ENCODE results near the gene AIF1L.

AIF1L gene

DNA sequence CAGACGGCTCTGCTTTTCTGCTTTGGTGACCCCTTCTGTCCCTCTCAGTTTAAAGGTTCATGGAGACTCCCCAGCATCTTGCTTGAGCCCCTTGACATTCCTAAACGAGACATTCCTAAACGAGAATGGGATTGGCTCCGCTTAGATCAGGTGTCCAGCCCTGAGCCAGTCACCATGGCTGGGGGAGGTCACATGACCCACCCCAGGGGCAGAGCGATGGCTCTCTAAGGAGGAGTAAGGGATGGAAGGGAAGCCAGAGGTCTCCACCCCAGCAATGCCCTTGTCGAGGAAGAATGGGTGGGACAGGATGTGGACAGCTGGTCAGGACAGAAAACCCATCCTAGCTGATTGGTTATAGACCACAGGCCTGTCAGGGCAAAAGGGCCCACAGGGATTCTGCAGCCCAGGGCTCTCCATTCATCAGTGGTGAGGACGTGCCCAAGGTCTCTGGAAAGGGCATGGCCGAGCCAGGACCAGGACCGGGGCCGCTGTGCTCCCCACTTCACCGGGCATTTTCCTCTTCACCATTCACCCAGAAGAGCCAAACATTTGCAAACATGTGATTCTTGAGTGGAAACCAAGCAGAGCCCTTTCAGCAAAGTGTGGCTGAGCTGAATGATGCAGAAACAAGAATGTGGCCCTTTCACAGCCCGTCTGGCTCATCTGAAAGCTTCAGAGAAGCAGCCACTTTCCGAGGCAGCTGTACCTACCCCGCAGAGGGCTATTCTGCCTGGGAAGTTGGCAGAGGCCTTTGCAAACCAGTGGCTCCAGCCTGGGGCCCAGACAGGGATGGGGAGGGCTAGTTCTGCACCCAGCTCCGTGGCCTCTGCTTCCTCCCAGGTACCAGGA, 19.8 kb upstream of the AIF1L start:
- no peak for DNase-seq (ENCODE audit: low read depth, low spot score)

DNA sequence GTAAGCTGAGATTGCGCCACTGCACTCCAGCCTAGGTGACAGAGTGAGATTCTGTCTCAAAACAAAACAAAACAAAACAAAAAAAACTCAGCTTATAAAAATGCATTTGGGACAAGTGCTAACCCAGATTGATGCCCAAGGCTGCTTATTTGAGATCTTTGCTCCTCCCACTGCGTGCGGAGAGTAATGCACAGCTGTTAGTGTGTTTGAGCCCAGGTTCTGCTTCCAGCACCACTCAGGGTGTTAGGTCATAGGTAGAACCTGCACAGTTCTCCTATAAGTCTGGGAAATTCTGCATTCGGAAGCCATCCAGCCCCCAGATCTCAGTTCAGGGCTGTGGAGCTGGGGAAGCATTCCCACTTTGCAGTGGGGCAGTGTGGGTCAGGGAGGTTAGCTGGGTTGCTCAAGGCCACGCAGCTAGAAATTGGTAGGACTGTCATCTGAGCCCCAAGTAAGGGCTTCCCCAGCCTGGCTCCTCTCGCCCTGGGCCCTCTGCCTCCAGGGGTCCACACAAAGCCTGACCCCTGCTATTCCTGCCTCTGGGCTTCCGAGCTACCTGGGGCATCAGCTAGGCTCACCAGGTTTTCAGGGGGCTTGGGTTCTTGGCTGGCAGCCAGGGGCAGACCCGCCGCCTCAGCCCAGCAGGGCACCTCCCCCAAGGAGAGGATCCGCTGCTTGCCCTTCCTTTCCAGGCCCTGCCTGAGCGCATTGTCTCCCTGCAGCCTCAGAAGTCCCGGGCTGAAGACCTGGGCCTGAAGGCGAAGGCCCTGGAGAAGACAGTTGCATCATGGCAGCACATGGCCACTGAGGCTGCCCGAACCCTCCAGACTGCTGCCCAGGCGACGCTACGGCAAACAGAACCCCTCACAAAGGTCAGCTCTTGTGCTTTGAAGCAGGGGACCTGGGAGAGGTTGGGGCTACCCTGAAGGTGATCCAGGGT, 17.6 kb upstream of the AIF1L start:
- DNase-seq (ENCODE audit: low read depth, low spot score), result no peak

DNA sequence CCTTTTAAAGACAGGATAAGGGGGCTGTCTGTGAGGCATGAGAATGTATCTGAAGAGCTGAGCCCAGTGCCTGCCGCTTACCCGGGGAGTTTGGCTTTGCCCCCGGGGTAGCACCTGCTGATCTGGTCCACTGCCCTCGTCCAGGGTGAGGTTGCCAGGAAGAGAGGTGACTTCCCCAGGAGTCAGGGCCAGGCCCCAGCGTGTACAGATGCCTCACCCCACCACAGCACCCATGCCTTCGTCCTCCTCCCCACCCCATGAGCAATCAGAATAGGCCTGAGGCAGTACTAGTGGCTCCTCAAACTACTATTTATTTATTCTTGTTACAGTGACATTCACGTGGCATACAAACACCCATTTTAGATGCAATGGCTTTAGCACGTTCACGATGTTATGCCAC, 15.7 kb upstream of the AIF1L start:
- DNase-seq (ENCODE audit: low read depth, low spot score), result no peak

DNA sequence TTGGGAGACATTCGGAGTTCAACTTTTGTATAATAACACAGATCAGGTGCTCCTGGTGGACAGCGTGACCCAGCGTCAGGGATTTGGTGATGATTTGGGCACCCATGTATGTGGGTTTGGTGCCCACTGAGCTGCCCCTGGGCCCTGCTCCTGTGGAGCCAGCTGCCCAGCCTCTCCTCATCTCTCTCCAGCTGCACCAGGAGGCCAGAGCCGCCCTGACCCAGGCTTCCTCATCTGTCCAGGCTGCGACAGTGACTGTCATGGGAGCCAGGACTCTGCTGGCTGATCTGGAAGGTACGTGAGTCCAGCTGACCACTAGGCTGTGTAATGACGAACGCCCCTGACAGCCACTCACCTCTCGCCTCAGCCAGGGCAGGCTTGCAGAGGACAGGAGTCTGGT, 14.5 kb upstream of the AIF1L start:
- DNase-seq (ENCODE audit: low read depth, low spot score), result no peak

DNA sequence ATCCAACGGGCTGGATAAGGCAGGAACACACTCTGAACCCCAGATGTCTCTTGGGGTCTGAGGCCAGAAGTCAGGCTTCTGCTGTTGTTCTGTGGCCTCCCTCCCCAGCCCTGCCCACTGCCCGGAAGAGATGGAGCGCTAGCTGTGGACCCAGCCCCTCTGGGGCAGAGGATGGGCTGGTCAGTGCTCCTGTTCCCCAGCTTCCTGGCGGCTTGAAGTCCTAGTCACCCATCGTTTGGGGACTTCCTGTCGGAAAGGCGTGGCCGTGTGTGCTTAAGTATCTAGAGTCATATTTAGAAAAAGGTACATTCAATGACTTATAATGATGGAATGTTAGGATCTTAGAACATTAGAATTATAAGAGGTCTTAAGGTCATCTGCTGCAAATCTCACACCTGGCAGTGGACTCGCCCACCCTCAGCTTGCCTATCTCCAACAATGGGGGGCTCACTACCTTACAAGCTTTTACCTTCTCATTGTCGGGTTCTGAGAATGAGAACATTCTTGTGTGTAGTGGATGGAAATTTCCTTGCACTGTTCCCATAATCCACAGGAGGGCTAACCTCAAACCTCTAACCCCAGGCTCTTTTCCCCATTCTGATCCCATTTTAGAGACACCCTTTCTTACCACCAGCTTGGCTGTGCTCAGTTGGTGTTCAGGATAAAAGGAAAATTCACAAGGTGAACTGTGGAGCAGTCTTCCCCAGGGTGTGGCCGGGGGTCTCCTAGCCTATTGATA, 13.4 kb upstream of the AIF1L start:
- no peak for DNase-seq (ENCODE audit: low read depth, low spot score)

DNA sequence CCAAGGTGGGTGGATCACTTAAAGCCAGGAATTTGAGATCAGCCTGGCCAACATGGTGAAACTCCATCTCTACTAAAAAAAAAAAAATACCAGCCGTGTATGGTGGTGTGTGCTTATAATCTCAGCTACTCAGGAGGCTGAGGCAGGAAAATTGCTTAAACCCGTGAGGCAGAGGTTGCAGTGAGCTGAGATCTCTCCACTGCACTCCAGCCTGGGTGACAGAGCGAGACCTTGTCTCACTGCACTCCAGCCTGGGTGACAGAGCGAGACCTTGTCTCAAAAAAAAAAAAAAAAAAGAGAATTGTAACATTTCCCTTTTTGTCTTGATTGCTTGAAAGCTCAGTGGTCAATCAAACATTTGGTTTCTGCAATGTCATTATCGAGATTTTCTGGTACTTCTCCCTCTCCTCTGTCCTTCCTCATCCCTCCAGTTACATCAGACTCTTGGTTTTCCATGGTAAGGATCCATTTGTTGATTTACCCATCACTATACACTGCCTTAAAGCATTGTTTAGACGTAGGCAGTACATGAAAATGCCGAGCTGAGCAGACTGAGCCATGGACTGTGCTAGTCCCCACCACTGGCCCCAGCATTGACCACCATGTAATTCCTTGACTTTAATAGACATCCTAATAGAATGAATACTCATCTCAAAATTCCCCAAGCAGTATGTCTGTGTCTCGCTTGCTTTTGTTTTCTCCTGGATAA, 11.5 kb upstream of the AIF1L start:
- no peak for DNase-seq (ENCODE audit: low read depth, low spot score)

DNA sequence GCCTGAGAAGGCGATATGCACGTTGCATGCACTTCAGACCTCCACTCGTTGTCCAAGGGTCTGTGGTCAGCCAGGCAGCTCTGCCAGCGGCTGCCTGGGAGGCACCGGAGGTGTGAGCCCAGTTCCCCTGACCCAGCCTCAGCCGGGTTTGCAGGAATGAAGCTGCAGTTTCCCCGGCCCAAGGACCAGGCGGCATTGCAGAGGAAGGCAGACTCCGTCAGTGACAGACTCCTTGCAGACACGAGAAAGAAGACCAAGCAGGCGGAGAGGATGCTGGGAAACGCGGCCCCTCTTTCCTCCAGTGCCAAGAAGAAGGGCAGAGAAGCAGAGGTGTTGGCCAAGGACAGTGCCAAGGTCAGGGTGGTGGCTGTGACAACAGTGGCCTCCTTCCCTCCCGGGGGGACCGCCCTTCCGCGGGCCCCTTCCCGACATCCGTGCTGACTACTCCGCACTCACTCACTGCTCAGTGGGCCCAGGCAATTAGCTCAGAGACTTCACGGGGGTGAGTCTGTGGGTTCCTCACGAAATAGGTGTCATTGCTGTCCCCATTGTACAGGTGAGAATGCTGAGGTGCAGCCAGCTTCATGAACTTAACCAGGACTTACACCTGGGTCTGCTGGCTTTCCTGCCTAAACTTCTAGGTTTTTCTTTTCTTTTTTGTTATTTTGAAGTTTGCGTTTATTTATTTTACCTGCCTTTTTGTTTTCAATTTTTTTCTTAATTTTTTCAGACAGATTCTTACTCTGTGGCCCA, 10.8 kb upstream of the AIF1L start:
- no peak for DNase-seq (ENCODE audit: low read depth, low spot score)

DNA sequence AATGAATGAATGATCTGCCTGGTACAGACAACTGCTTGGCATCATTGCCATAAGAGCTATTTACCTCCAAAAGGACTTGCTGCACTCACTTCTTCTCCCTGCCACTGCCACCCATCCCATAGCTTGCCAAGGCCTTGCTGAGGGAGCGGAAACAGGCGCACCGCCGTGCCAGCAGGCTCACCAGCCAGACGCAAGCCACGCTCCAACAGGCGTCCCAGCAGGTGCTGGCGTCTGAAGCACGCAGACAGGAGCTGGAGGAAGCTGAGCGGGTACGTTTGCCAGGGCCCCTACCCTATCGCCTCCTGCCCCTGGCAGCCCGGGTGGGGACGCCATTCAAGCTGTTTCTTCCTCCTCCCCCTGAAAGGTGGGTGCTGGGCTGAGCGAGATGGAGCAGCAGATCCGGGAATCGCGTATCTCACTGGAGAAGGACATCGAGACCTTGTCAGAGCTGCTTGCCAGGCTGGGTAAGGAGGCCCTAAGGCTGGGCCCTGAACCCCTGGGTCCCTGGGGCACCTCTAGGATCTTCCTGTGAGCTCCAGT, 8.9 kb upstream of the AIF1L start:
- DNase-seq (ENCODE audit: low read depth, low spot score), result no peak

DNA sequence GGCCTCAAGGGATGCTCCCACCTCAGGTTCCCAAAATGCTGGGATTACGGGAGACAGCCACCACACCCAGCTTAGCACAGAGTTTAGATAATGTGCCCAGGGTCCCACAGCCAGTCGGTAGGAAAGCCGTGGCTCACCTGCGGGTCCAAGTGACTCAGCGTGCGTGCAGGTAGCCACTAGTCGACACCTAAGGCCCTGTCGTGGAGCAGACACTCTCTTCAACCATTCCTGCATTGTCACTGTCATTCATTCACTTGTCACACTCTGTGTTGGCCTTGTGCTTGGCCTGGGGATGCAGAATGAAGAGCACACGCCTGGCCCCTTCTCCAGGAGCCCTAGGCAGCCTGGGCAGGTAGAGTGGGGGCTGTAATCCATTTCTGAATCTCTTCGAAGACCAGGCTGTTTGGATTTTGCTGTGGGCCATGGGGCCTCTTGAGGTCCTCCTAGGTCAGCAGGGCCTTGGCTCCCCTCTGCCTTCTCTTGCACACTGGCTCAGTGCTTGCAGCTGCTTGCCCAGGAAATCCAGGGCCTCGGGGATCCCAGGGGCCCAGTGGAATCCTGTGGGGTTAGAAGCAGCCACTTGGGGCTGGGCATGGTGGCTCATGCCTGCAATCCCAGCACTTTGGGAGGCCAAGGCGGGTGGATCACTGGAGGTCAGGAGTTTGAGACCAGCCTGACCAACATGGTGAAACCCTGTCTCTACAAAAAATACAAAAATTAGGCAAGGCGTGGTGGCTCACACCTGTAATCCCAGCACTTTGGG, 6.1 kb upstream of the AIF1L start:
- DNase-seq (ENCODE audit: low read depth, low spot score), result no peak

DNA sequence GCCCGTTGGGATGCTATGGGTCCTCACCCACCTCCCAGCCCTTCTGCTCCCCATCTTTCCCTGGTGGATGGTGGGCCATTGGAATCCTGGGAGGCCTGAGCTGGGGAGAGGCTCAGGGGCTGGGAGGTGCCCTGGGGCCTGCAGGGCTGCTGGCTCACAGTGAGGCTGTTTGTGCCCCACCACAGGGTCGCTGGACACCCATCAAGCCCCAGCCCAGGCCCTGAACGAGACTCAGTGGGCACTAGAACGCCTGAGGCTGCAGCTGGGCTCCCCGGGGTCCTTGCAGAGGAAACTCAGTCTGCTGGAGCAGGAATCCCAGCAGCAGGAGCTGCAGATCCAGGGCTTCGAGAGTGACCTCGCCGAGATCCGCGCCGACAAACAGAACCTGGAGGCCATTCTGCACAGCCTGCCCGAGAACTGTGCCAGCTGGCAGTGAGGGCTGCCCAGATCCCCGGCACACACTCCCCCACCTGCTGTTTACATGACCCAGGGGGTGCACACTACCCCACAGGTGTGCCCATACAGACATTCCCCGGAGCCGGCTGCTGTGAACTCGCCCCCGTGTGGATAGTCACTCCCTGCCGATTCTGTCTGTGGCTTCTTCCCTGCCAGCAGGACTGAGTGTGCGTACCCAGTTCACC, 4.9 kb upstream of the AIF1L start:
- no peak for DNase-seq (ENCODE audit: low read depth, low spot score)

DNA sequence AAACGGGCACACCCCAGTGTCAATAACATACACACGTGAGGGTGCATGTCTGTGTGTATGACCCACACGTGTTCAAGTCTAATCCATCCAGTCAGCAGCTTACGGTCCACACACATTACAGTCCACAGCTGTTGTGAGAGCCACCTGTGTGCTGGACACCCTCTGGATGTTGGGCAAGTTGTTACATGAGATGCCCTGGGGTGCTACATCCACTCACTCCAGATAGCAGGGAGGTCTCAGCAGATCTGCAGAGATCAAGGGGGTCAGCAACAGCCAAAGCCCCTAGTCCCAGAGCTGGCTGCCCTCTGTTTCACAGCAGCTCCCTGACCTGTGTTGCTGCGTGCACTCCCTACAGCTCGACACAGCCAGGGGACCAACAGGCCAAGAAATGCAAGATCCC, 4.3 kb upstream of the AIF1L start:
- no peak for DNase-seq (ENCODE audit: low read depth, low spot score)

DNA sequence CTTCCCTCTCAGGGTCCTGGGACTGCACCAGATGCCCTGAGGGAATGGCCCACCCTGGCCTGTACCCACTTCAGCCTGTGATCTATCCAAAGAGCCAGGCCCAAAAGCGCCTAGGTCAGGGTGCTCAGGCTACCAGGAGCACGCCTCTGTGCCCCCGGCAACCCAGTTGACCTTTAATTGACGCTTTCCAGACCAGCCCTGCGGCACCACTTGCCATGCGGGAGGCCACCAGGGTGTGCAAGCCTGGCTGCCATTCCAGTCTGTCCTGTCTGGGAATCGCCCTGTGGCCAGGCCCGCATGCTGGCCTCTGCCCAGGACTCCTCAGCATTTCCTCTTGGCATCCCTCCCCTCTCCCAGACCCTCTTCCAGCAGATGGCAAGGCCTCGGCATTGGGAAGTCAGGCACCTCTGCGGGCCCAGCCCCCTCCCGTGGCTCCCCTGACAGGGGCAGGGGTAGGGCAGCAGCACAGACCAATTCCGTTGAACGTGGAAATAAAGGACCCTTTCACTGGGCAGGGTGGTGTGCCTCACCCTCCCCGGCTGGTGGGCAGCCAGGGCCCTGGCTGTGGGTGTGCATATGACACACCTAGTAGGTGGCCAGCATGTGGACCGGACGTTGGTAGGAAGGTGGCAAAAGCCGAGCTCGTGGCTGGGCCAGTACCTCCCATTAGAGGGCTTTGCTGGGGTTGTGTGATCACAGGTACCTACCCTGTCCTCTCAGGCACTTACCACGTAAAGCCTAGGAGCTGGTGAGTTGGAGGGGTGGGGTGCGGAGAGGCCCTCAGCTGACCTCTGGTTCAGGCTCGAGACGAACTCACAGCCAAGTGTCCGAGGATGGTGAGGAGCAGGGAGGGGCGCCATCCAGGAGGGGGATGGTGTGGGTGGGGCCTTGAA, 3.5 kb upstream of the AIF1L start:
- DNase-seq (ENCODE audit: low read depth, low spot score), result no peak

DNA sequence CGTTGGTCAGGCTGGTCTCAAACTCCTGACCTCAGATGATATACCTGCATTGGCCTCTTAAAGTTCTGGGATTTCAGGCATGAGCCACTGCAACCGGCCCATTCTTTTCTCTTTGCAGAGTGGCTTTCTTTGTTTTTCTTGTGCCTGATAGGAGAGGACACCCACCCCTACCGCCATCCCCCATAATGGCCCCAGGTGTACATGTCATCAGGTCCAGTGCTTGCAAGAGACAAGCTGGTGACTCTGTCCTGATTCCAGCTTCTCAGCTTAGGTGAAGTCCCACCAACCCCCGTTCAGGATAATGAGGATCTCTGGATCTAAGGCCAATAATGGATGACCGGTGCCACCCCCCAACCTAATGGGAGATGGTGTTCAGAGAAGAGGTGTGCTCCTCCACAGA, 2.3 kb upstream of the AIF1L start:
- DNase-seq (ENCODE audit: low read depth, low spot score), result no peak

DNA sequence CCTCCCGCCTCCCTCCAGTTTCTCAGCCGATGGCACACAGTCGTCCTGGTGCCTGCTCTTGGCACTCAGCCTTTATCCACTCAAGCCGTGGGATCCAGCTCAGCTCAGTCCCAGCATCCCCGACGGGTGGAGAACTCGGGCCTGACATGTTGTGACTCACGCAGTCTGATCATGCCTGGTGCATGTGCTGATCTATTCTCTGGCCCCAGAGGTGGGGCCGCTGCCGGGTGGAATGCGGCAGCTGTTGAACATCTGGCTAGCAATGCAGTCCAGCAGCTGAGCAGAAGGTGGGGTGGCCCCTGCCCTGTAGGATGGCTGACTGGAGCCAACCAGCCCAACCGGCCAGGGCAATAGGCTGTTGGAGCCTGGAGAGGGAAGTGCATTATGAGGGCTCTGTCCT, 1.7 kb upstream of the AIF1L start:
- DNase-seq (ENCODE audit: low read depth, low spot score), result no peak

DNA sequence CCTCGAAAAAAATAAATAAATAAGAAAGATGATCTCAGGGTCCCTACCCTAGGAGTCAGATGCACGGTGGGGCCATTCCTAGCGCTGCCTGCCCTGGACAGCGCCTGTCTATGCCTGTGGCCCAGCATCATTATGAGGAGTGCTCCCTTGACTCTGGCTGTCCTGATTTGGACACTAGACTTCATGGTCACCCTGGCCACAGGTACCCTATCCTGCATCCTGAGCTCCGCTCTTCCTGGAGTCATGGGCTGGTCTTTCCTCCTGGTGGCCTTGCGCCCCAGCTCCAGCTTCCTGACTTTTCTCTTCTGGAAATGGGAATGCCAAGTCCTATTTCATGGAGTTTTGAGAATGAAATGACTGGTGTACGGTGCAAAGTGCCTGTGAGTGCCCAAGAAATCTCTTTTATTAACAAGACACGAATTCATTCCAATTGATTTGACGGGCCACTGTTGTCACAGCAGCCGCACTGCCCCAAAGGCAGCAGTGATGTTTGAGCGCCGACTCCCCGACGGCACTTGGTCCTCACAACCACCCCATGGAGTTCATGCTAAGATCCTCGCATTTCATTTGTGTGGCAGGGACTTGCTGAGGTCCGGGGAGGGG, 564 bp upstream of the AIF1L start:
- DNase-seq (ENCODE audit: low read depth, low spot score), result no peak

DNA sequence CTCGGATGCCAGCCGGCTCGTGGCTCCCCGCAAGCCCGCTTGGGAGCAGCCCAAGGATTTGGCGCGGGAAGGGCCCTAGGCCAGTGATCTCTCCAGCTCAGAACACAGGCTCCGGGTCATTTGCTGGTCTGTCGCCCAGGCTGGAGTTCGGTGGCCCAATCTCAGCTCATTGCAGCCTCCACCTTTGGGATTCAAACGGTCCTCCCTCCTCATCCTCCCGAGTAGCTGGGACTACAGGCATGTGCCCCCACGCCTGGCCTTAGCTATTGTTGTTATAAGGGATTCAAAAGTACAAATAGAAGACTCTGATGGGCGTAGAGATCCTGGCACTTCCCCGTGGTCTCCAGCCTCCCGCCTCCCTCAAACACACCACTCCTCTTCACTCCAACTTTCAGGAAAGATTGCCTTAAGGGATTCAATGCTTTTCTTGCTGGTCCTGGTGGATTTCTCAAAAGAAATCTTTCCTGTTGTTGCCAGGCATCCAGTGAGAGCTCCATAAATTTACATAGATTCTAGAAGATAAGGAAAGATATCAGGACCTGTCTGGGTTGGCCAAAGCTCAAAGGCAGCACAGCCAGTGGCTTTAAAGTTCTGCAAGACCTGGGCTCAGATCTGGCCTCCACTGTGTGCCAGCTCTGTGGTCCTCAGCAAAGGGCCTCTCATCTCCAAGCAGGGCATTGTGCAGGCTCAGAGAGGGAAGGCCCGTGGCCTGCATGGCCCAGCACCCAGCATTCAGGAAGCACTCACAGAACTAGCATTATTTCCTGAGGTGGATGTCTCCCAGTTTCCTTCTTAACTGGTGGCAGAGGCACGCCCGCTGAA, 1.0 kb downstream of the AIF1L start:
- DNase-seq (ENCODE audit: low read depth, low spot score), result no peak

DNA sequence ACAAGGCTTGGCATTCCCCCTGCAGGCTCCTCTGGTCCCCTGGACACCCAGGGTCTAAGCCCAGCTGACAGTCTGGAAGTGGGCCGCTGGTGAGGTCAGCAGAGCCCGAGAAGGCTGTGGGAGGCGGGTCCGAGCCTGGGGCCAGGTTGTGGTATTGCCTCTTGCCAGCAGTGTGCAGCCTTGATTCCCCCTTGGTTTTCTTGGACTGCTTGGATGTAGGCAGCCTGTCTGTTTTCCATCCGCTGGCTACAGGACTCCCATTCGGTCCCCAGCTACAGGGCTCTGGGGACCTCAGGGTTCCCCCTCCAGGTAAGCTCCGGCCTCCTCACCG, 1.6 kb downstream of the AIF1L start:
- DNase-seq (ENCODE audit: low read depth, low spot score), result no peak
